ENCODE measurements around the gene GEMIN2. TPM values are rescaled to one million over a fixed set of nuclear protein-coding genes. Genes with fewer than 3 reads are reported as not detected.
A peak's percentile ranks its signal among the peaks of the same experiment; 100 is the strongest.

The GEMIN2 gene
- total and polyA plus RNA-seq, 11 donors: 3.8 to 18.2 (median 7.4) TPM

DNA sequence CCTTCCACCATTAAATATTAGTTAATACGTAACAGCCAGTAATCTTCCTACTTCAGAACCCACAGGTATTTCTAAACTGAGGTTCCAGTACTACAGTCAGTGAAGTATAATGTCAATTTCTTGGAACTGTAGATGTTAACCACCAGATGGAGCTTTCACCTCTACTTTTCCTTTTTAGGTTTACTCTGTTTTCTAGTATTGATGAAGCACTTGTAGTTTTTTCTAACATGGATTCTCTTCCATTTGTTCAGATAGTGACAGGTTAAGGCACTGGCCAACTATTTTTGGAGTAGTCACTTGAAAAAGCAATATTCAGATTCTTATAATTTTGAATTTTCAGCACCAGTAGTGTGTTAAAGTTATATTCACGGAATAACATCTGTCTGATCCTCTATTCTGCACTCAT lies 6.5 kb upstream of the GEMIN2 start:
- TF ChIP-seq POLR2A (IDR thresholded peaks at IDR 0.05) (no peak), CTCF (IDR thresholded peaks at IDR 0.05) (peak in 11 of 12 donors; percentile 6 to 51 (median 27))
- no peaks in the 10 kb centered on the region for H3K27me3 ChIP-seq
- no peaks in the 10 kb centered on the region for H3K9me3 ChIP-seq
- no peak for DNase-seq
- no peak overlapping the region for H3K4me3 ChIP-seq
- no peaks in the 10 kb centered on the region for H3K36me3 ChIP-seq
- no peak overlapping the region for H3K27ac ChIP-seq
- ATAC-seq: no peak
- H3K4me1 ChIP-seq: peaks cover 0 to 14% (median 8%) of the 10 kb centered on the region in 12 donors
- intact Hi-C loops (cut with DNase I): loop anchor here in 7 of 10 donors (5.0 to 10.0 kb wide), 5 partner anchors 67 to 317 kb away; partner anchors contain the start of genes PNN (in 3 of the 7) and TRAPPC6B (in 3 of the 7)
- 75 to 87% (median 83%) methylated on average over 2 of the region's 2 CpGs for WGBS, 4 donors

- H3K4me1 ChIP-seq: peaks cover 0 to 17% (median 10%) of the 10 kb centered on the region in 12 donors
- no peaks in the 10 kb centered on the region for H3K27me3 ChIP-seq
- ATAC-seq (no peak), DNase-seq (no peak)
- no peak overlapping the region for H3K27ac ChIP-seq
- 74 to 95% (median 89%) methylated on average over 3 of the region's 3 CpGs for WGBS, 4 donors
- no peaks in the 10 kb centered on the region for H3K36me3 ChIP-seq
- no peak for TF ChIP-seq CTCF (IDR thresholded peaks at IDR 0.05)
- no peak for TF ChIP-seq POLR2A (IDR thresholded peaks at IDR 0.05)
- no peak overlapping the region for H3K4me3 ChIP-seq
- intact Hi-C loops (cut with DNase I): loop anchor here in 7 of 10 donors (5.0 to 10.0 kb wide), 5 partner anchors 66 to 316 kb away; partner anchors contain the start of genes PNN (in 3 of the 7) and TRAPPC6B (in 3 of the 7)
- H3K9me3 ChIP-seq: no peaks in the 10 kb centered on the region
Measured at GRCh38 chr14:39108791-39109190, 5.3 kb upstream of the GEMIN2 start.

- WGBS, 4 donors: 88 to 92% (median 90%) methylated on average over 12 of the region's 12 CpGs
- H3K4me3 ChIP-seq: peak overlapping the region in 1 of 12 donors; percentile 19
- intact Hi-C loops (cut with DNase I): loop anchor here in 8 of 10 donors (5.0 to 10.0 kb wide), 8 partner anchors 55 to 315 kb away; partner anchors contain the start of genes TRAPPC6B (in 4 of the 8) and PNN (in 3 of the 8)
Measured at GRCh38 chr14:39109893-39110715, 4.0 kb upstream of the GEMIN2 start.

More at GRCh38 chr14:39109893-39110715, 4.0 kb upstream of the GEMIN2 start:
- no peak for ATAC-seq
- no peak for DNase-seq
- Histone ChIP-seq H3K27ac (no peak overlapping the region), H3K9me3 (no peaks in the 10 kb centered on the region), H3K36me3 (no peaks in the 10 kb centered on the region), H3K27me3 (no peaks in the 10 kb centered on the region), H3K4me1 (peaks cover 0 to 13% (median 9%) of the 10 kb centered on the region in 12 donors)
- no peak for TF ChIP-seq CTCF (IDR thresholded peaks at IDR 0.05)
- TF ChIP-seq POLR2A (IDR thresholded peaks at IDR 0.05): no peak

Measured in heart left ventricle (tissue), 16 donors.